ENCODE measurements around the gene SRI.
"Not testable (repeated sequence)": the region's sequence is repeated elsewhere in the genome, so short reads cannot be mapped to it uniquely, and the experiment has no call there.

SRI gene, protein sequence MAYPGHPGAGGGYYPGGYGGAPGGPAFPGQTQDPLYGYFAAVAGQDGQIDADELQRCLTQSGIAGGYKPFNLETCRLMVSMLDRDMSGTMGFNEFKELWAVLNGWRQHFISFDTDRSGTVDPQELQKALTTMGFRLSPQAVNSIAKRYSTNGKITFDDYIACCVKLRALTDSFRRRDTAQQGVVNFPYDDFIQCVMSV

DNA sequence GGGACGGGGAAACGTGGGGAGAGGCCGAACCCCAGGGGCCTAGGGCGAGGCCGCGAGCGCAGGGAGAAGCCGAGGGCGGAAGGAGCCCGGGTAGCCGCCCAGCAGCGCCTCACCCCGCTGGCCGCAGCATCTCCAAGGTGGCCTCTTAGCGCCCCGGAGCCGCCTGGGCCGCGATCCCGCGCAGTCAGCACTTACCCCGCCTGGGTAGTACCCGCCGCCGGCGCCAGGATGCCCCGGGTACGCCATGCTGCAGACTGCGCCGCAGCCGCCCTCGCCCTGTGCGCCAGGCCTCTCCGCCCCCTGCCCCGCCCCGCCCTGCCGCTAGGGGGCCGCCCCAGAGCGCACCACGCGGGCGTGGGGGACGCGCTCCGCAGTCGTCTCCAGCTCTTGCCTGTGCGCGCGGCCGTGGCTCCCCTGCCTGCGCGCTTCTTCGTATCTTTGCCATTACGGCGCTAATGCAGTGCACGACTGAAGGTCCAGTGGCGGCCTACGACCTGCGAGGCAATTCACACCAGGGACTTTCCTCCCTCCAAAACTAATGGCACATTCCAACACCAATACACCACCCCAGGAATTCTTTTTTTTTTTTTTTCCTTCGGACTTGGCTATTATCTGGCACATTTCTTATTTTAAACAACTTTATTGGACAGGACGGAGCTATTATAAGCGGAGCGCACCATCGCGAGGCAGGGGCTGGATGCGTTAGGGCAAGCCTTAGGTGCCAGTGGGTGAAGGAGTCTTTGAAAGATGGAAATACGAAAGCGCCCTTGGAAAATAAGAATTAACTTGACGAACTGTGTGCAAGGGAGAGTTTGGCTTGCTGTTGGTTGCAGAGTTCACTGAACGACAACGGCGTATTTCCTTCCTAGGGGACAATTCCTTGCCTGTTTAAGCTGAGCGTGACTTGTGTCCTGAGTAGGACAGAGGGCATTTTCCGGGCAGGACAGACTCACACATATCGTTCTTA, at the start of gene SRI:
Gene SRI (minus strand): TSS at position 258 of the 967 bp plus-strand sequence. CDS start 12 bp downstream, at position 246.
- peak; percentile 39 for DNase-seq

DNA sequence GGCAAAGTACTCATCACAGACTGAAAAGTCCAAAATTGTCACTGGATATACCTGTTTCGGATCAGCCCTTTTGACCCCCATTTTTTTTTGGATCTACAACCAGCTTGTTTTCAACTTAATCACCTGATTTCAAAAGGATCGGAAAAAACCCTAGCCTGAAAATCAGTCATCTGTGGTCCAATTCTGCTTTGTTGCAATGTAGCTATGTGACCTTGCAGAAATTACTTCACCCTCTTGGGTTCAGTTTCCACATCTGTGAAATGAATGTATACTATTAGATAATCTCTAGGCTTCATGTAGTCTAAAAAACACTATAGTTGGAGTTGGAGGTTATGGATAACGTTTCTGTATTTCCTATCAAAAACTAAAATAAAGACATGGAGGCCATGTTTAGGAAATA, 49.7 kb upstream of the SRI start:
- DNase-seq, result no peak

DNA sequence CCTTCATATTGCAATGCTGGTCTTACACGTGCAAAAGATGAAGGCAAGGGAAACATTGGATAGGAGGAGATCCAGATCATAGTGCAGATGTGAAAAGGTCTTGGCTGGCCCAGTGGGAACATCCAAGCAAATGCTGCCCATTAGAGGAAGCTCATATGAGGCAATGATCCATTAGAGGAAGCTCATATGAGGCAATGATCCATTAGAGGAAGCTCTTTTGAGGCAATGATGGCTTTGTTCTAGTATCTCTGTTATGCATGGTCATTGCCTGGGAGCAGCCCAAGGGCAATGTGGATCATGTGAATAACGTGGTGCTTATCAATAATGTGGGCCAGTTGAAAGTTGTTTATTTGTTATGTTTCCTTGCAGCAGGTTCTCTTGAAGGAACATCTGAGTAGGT, 49.0 kb upstream of the SRI start:
- DNase-seq, result no peak

DNA sequence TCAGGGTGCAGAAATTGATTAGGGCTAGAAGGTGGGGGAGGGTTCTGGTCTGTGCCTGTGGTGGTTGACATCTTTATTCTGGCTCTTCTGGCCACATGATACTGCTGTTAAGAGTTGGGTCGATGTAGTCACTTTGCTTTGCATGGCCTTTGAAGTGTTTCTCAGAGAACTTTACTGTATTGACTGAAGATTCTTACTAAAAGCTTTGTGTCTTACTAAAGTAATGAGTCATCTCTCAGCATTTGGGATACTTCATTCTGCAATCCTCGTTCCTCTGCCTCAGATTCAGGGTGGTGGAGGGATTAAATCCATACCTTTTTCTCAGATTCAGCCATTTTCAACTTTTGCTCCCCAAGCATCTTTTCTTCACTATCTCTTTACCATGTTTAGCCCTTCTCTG, 48.2 kb upstream of the SRI start:
- no peak for DNase-seq

DNA sequence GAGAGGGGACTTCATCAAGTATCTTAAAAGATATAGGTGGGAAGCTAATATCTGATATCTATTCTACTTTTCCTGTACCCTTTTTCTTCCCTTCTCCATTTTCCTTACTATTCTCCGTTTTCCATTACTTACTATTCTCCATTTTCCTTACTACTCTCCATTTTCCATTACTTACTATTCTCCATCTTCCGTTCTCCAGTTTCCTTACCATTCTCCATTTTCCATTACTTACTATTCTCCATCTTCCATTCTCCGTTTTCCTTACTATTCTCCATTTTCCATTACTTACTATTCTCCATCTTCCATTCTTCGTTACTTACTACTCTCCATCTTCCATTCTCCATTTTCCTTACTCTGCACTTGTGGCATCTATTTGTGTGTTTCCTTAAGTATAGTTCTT, 47.6 kb upstream of the SRI start:
- DNase-seq, result no peak

DNA sequence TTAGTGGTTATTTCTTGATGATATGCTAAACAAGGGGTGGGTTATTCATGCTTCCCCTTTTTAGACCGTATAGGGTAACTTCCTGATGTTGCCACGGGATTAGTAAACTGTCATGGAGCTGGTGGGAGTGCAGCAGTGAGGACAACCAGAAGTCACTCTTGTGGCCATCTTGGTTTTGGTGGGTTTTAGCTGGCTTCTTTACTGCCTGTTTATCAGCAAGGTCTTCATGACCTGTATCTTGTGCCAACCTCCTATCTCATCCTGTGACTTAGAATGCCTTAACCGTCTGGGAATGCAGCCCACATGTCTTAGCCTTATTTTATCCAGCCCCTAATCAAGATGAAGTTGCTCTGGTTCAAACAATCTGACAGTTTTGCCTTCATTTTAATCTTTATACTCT, 45.1 kb upstream of the SRI start:
- not testable (repeated sequence) for DNase-seq

DNA sequence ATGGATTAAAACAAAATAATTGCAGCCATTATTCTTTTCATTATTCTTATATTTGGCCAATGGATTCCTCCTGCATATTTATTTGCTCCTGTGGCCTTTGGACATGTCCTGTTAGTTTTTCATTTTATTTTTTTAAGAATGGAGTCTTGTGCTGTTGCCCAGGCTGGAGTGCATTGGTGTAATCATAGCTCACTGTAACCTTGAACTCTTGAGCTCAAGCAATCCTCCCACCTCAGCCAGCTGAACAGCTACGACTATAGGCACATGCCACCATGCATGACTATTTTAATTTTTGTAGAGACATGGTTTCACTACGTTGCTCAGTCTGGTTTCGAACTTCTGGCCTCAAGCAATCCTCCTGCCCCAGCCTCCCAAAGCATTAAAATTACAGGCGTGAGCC, 42.7 kb upstream of the SRI start:
- DNase-seq, result no peak

DNA sequence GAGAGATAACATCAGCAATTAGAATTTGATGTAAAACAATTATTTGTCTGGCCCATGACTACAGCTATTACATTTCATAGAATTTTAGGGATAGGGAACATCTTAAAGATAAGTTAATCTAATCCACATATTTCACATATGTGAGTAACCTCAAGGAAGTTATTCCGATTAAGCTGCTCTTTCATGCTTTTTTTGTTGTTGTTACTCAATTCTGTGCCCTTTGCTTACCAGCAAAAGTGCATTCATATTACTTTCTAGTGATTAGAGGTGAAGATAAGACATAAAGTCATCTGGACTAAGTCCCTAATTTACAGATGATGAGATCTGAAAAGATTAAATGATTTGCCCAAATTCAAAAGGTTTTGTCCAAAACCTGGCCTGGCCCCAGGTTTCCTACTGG, 40.9 kb upstream of the SRI start:
- no peak for DNase-seq

DNA sequence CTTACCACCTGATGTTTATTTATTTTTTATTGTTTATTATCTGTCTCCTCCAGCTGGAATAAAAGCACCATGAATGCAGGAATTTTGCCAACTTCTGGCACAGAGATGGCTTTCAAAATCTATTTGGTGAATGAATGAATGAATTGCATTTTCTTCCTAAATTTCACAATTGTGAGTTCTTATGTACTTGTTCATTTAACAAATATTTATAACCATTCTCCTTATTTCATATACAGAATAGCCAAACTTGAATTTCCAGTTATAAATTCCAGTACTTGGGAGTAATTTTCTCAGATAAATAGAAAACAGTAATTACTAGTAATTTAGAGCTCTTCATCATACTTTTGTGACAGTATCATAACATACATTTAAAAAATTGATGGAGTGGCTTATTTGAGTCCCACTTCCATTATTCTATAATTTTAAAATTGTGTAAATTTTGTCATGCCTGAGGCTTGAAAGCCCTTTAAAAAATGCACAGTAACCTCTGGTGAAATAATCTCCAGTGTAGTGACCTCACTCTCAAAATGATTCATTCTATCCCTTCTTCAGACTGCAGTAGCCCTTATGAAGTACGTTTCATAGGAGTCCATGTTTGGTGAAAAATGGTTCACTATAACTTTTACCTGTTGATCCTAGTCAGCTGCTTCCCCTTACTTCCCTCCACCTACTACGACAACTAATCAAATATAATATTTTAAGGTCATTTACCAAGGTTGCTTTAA, 40.0 kb upstream of the SRI start:
- no peak for DNase-seq

DNA sequence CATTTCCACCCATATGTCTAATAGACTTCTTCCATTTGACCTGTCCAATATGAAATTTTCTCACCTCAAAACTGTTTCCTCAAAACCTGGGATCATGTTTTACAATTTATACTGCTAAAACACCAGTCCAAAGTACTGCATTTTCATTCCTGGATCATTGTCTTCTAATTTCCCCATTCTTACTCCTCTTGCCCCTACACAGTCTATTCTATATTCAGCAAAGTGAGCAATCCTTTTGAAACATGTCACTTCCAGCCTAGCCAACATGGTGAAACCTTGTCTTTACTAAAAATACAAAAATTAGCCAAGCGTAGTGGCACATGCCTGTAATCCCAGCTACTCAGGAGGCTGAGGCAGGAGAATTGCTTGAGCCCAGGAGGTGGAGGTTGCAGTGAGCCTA, 38.5 kb upstream of the SRI start:
- not testable (repeated sequence) for DNase-seq

DNA sequence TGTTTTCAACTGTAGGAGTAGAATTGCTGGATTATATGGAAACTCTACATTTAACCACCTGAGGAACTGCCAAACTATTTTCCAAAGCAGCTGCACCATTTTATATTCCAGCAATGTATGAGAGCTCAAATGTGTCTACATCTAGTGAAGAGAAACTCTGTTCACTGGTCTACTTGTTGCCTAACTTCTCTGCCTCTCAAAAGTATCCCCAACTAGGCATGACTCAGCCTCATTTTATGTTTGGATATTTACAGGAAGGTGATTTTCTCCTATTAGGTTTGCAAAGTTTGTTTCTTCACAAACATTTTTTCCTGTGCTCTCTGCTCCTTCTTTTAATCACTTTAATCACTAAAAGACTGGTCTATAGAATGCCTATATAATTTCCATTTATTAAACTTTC, 37.1 kb upstream of the SRI start:
- DNase-seq, result no peak

DNA sequence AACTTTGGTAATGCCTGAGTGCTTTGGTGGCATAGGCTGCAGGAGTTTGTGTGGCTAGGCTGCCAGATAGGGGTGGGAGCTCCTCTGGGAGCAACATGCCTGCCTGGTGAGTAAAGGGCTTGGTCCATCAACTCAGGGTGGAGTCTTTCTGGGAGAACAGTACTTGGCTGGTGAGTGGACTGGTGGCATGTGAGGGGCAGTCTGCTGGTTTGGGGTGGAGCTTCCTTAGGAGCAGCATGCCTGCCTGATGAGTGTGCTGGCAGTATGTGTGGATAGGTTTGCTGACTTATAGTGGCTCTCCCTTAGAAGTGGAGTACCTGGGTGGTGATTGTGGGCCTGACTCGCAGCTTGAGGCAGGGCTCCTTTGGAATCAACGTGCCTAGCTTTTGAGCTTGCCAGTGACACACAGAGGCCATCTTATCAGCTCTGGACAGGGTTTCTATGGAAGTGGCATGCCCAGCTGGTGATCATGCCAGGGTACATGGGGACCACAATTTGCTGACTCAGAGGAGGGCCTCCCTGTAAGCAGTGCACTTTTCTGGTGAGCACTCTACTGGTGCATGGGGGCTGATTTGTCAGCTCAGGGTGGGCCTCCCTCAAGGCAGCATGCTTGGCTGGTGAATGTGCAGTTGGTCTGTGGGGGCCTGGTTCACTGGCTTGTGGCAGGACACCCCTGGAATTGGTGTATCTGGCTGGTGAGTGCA, 35.0 kb upstream of the SRI start:
- no peak for DNase-seq

DNA sequence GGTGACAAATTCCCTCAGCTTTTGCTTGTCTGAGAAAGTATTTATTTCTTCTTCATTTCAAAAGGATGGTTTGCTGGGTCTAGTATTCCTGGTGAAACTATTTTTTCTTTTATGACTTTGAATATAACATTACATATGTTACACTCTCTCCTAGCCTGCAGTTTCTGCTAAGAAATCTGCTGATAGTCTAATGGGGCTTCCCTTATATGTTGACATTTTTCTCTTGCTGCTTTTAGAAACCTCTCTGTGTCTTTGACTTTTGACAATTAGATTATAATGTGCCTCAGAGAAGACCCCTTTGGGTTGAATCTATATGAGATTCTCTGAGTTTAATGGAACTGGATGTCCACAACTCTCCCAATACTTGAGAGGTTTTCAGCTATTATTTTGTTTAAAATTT, 33.8 kb upstream of the SRI start:
- no peak for DNase-seq

DNA sequence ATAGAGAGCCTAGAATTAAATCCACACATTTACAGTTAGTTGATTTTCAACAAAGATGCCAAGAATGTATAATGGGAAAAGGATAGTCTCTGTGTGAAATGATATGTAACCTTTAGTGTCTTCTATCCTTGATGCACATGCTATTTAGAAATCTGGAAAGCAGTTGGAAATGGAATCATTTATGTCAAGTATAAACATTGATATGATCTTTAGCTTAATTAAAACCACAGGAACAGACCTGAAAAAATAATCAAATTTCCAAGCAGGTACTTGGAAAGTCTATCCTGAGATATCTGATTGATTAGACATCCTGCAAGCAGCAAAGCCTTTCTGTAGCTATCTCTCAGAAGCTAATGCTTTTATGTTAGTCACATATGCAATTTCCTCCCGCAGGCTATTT, 24.4 kb upstream of the SRI start:
- DNase-seq, result no peak

DNA sequence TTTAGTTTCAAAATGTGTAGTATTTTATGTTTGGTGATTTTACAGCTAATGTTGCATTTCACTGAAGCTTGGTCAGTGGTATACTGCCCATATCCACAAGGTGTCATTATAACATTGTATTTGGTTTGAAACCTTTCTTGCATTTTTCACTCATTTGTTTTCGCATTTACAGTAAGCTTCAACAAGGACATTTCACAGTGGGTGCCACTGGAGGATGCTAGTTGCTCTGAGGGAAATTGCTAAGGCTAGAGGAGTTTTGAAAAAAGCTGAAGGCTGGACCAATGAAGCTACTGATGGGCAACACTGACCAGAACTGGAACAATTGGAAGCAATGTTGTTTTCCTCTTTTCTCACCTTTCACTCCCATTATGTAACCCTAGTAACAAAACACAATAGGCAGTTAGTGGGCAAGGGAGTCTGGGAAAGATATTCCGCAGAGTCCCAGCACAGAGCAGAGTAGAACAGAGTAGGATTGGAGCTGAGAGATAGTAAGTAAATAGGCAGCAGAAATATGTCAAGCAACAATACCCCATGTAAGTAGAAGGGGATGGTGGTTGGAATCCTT, 23.6 kb upstream of the SRI start:
- DNase-seq, result peak; percentile 10

DNA sequence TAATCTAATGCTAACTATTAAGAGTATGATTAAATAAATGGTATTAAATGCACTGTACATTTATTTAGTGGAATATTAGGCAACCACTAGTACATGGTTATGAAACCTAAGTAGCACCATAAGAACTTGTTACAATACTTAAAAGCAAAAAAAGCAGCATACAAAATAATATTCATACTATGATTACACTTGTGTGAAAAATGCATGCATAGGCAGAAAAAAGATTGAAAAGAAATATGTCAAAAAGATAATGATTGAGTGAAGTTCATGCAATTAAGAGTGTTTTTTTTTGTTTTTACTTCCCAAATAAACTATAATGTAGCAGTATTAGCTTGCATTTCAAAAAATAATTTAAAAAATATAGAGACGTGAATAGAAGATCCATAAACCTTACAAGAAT, 20.0 kb upstream of the SRI start:
- DNase-seq, result no peak

DNA sequence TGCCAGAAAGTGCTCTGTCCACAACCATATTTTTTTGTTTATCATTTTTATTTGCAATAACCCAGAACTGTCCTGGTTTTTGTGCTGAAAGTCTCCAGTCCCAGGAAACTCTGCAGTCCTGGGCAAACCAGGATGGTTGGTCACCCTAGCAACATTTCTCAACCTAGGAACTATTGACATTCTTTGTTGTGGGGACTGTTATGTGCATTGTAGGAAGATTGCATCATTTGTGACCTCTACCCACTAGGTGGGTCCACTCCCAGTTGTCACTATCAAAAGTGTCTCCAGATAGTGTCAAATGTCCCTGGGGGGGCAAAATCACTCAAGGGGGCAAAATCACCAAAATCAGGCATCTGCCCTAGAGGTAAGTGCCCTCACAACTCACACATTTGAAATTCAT, 14.0 kb upstream of the SRI start:
- no peak for DNase-seq

DNA sequence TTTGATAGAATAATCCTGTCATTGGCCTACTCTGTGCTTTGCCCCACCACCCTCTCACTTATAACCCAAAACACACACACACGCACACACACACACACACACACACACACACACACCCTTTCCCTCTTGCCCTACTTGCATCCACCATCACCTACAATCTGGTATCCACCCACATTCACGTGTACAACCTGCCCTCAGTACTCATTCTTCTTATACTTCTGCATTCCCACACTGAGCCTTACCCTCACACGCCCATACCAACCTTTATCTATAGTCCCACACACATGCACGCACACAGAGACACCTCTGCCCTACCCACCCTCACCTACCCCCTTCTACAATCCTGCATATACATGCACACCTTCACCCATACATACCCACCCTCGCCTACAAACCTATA, 10.8 kb upstream of the SRI start:
- no peak for DNase-seq

DNA sequence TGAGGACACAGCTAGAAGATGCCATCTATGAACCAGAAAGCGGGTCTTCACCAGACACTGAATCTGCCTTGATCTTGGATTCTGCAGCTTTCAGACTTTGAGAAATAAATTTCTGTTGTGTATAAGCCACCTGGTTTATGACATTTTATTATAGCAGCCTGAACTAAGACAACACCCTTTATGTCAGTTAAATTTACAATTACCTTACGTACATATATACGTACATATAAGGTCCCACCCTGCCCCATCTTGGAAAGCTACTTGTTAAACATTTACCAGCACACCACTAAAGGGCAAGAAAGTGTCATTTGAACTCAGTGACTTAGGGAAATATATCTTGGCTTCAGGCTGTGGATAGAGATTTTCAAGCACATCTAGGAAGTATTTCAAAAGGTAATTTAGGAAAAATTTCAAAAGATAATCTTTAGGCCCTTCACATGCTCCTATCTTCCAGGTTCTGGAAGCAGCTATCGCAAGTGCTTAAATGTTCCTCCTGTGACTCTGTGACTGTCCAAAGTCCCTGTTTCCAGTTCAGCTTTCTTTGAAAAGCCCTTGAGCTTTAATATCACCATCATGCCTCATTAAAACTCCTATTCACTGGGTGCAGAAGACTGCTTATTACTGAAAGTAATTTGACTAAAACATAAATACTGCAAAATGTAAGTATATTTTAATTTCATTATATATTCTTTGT, 9.6 kb upstream of the SRI start:
- no peak for DNase-seq

DNA sequence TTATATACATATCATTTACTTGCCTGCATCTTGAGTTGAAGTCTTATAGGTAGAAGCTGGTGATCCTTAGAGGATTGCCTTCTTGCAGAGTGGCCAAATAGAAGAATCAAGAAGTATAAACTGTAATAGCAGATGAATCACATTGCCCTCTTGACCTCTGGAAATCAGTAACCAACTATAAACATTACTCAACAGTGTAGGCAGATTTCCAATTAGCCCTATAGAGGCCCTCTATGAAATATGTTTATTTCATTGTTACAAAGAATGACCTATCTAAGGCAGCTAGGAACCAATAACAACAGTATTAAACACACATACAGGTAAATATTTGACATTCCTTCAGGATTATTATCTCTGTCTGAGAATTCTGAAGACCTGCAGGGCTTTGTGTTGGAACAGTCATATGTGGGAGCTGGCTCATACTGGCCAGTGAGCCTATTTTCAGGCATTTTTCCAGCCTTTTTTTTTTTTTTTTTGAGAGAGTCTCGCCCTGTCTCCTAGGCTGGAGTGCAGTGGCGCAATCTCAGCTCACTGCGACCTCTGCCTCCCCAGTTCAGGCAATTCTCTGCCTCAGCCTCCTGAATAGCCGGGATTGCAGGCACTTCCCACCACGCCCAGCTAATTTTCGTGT, 7.2 kb upstream of the SRI start:
- no peak for DNase-seq

DNA sequence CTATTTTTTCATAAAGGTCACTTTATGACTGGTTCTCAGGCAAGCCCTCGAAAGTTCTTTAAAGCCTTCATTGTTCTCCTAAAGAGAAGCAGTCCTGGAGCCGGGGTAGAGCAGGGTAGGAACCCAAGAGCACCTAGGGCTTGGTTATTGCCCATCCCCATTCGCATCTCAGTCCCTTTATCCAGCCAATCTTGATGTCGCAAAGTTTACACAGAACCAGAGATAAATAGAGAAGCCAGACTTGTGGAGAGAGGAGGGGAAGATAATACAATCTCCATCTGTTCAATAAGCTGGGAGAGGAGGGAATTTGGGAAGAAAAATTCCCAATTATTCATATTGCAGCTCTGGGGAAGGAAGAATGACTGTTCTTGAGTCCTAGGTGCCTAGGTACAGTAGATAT, 6.4 kb upstream of the SRI start:
- DNase-seq, result no peak
